HG03025 (cell line): ENCODE results near the gene COL15A1.

ENCODE experiments used
- ATAC-seq: cut with Tn5 transposase; IDR thresholded peaks from one replicate; pipeline ENCODE4 v1.9.1; 2021; ENCODE audit warnings: mild to moderate bottlenecking, moderate library complexity; ENCODE audit not compliant: unreplicated experiment, low FRiP score

The COL15A1 gene

GRCh38 chr9:99071313-99072039 lies 127.8 kb downstream of the COL15A1 start:
- no peak for ATAC-seq

- no peak for ATAC-seq
Measured at GRCh38 chr9:99072040-99072394, 128.3 kb downstream of the COL15A1 start.

- ATAC-seq, result no peak
Measured at GRCh38 chr9:99073347-99073746, 129.6 kb downstream of the COL15A1 start.

DNA sequence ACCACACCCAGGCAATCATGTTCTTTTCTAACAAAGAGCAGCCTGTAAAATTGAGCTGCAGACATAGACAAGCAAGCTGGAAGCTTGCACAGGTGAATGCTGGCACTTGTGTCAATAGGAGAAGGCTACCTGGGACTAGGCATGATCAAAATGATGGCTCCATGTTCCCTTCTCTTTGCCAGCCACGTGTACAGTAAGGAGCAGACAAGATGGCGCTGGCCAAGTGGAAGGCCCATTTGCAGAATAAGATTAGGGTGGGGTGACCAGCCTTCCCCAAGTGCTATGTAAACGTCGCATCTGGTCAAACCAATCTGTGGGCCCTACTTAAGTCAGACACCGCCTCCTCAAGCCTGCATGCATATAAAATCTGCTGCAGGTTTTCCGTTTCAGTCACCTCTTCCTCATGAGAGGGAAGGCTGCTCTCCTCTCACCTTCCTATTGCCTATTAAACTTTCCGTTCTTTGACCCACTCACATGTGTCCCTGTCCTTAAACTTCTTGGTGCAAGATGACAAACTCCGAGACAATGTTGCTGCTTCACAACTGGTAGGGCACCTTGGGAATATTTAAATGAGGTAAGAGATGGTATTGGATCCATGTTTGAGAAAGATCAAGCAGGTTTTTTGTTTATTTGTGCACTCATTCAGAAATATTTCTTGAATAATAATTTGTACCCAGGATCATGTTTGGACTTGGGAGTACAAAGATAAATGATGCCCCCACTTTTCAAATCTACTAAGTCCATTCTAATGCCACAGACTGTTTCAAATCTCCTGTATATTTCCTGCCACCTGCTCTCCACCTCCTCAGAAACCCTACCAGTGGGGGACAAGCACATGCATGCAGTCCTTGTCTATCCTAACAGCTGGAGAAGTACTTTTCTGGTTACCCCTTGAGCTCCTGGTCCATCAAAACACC lies 130.5 kb downstream of the COL15A1 start:
- no peak for ATAC-seq

DNA sequence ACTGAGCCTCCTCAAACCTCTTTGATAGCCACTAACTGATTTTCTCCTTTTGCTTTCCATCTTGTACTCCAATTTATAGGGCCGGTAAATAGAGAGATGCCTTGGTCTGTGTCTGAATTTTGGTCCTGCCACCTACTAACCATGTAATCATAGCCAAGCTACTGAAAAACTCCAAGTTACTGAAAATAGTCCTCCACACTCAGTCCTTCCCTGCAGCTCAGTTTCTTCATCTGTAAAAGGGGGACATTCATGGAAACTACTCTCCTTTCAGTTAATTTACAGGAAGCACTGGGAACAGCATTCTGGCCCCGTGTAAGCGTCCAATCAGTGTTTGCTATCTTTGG lies 131.2 kb downstream of the COL15A1 start:
- no peak for ATAC-seq

DNA sequence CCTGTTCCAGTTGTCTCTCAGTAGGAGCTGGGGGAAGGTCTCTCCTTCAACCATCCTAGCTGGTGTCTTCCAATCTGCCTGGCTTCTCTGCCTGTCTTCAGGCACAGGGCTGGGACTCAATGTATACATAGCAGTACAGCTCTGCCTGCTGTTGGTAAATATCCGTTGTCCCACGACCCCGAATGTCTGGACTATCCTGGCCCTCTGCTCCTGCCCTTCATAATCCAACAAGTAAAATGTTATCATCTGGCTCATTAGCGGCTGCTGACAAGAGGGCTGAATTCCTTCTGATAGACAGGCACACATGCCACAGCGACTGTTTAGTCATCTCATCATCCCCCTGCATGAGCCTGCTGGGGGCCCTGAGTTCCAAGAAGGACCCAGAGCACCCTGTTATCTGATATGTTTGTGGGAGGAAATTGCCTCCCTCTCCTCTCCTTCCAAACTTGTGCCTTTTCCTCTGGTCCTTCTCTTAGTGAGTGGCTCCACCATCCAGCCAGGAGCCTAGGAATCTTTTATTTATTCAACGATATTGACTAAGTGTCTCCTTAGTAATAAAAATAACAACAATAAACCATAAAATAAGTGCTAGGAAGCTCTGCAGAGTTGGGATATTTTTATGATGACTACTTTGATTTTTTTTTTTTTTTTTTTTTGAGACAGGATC lies 131.7 kb downstream of the COL15A1 start:
- no peak for ATAC-seq

DNA sequence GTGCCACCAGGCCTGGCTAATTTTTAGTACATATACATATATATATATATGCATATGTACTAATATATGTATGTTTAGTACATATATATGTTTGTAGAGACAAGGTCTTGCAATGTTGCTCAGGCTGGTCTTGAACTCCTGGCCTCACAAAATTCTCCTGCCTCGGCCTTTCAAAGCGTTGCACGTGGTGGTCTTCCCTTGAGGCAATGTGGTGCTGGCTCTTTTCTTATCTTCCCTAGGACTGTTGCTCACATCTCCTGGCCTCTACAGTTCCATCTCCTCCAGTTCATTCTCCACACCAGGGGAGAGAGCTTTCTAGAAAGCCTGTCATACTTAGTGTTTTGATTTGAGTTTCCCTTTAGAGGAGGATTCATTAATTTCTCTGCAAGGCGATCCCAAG lies 132.3 kb downstream of the COL15A1 start:
- no peak for ATAC-seq

GRCh38 chr9:99076483-99077171 lies 132.9 kb downstream of the COL15A1 start:
- ATAC-seq, result no peak

- ATAC-seq, result no peak
Measured at GRCh38 chr9:99078717-99079116, 135.0 kb downstream of the COL15A1 start.

GRCh38 chr9:99079542-99079941 lies 135.8 kb downstream of the COL15A1 start:
- no peak for ATAC-seq

GRCh38 chr9:99083051-99083450 lies 139.3 kb downstream of the COL15A1 start:
- no peak for ATAC-seq

DNA sequence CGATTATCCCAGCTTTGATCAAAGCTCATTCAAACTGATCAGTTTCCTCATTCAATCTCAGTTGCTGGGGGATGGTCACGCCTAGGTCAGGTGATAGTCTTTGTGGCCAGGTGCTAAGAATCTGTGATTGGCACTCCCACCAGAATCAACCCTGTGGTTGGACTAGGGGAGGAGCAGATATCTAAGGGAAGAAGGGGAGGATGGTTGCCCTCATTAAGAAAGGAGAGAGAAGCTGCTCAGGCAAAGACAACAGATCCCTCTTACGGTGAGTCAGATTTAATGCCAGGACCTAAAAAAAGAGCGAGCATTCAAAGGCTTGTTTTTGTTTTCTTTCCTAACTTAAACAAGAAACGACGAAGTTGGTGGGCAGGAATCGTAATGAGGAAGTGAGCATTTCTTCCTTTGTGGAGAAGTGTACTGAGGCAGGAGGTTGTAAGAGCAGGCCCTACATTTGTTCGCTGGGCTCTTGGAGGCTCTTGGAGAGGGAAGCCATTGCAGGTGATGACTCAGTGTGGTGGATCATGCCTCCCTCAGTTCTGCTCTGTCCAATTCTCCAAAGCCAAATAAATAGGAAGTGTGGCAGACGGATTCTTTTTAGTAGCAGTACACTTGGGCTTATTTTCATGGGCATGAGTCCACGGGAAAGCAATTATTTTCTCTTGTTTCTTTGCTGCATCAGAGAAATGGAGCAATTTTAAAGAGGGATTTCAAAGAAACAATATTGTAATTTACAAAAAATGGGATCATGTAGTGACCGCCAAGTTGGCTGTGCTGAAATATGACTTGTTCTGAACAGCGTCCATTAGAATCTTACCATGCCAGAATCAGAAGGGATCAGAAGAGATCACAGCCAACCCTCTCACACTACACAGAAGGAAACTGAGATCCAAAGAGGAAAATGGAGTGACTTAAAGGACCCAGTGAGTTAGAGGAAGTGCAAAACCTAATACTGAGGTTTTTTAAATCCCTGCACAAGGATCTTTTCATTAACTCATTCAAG lies 142.5 kb downstream of the COL15A1 start:
- ATAC-seq, result no peak

GRCh38 chr9:99087462-99087861 lies 143.8 kb downstream of the COL15A1 start:
- no peak for ATAC-seq

DNA sequence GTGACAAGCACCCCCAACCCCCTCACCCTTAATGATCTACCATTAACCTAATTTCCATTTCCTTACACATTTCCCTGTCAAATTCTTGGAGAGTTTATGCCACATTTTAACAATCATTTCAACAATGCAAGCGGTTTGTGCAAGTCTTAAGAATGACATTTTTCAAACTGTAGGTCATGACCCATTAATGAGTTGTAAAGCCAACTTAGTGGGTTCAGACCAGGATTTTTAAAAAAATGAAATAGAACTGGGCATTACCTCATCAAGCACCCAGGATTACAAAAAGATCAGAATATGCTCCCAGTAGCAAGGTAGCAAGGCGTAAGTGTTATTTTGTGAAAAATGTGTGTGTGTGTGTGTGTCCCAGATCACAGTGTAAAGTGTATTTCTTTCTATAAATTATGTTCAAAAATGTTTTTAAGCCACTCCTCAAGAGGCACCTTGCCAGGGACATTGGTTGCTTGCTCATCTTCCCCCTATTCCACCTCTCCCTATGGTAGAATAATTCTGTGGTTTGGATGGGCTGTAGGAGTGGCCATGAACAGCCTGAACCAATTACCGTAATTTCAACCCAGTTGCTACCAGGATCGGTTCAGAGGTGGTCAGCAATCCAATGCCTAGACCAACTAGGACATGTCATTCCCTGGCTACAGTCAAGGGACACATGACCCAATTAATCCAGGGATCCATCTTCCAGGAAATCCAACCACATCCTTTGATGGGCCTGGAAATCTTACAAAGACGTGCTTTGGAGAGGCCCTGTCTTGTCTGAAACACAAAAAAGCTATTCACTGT lies 146.8 kb downstream of the COL15A1 start:
- no peak for ATAC-seq

DNA sequence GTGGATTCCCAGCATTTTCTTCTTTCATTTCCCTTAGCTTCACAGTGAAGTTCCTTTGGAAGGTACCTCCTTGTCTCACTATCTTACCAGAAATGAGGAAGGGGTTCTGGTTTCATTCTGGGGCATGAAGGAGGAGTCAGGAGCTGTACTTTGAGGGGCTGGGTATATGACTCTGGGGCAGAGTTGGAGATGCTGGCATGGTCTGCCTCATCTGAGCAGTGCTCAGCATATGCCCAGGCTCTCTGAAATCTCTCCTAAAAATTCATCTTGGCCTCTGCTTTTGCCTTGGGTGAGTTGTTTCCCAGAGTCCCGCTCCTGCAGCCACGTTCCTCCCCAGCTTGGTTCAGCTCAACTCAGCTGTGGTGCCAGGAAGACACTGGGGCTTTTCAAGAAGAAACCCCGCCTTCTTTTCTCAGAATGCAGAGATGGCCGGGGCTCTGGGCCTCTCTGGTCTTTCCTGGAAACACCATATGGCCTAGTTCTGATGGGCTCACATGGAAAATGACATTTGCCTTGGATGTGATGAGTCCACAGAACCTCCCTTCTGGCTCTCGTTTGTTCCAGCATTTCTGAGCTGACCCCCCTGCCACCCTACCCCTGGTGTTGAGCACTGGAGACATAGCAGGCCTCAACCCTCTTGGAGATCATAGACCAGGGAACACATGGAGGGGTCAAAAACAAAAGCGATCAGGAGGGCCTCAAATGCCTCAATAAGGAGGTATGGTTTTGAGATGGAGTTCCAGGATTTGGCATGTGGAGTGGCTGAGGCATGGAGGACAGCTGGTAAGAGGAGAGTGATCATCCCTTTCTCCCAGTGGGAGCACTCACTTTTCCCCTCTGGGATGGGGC lies 149.2 kb downstream of the COL15A1 start:
- ATAC-seq, result no peak

GRCh38 chr9:99093492-99093791 lies 149.7 kb downstream of the COL15A1 start:
- ATAC-seq, result no peak

DNA sequence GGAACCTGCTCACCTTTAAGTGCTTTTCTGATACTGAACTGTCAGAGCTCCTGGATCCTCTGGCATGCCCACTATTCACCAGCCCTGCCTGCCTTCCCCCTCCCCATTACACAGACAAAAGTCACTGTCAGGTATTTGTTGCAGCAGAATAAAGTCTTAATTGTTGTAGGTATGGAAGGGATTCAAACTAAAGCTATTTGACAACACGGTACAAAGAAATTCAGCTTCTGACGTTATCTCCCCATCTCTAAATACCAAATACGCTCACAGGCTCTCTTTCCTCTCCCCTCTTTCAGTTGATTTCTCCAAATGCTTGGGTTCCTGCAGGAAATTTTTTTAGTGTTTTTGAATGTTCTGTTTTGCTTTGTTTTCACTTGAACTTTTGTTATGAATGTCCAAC lies 151.9 kb downstream of the COL15A1 start:
- no peak for ATAC-seq

DNA sequence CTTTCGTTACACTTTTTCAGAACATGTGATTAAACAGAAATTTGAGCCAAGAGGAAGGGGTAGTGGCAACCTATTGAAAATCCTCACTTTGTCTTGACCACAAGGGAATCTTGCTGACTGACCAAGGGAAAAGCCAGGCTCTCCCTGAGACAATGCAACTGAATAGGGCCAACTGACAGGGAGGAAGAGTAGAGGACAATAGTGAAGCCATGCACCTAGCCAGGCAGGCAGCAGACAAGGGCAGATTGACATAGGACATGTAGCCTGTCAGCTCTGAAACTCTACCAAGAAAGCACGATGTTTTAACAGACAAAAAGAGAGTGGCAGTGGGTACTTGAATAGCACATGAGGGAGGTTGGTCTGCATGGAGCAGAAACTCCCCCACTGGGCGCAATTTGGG lies 152.7 kb downstream of the COL15A1 start:
- ATAC-seq, result no peak
